OCI-LY1 (cell line): Measurements from ENCODE around the gene NFIX.
"Not testable (repeated sequence)": the region's sequence is repeated elsewhere in the genome, so short reads cannot be mapped to it uniquely, and the experiment has no call there.

Experiments used
- H2AFZ ChIP-seq: fragments of 200-600 bp; sonication (generic), shearing (Covaris generic); 2 replicates; pipeline ENCODE4 v1.6.0; 2014; ENCODE audit warnings: antibody characterized with exemption, mild to moderate bottlenecking, low read length
- H3F3A ChIP-seq: fragments of 200-600 bp; sonication (generic), shearing (Covaris generic); 2 replicates; pipeline ENCODE4 v1.6.0; 2014; ENCODE audit warnings: mild to moderate bottlenecking, antibody characterized with exemption, low read length, moderate library complexity; ENCODE audit not compliant: insufficient read depth
- H3K27ac ChIP-seq: fragments of 200-600 bp; sonication (generic); 2 replicates; pipeline ENCODE4 v1.5.1; 2014; ENCODE audit warnings: low read length, mixed run types, mild to moderate bottlenecking, low read depth; ENCODE audit not compliant: poor library complexity, severe bottlenecking
- H3K27me3 ChIP-seq: fragments of 200-600 bp; sonication (generic); 2 replicates; pipeline ENCODE4 v1.6.0; 2014; ENCODE audit warnings: antibody characterized with exemption, mild to moderate bottlenecking, low read length, moderate library complexity; ENCODE audit not compliant: insufficient read depth
- H3K36me3 ChIP-seq: fragments of 200-600 bp; sonication (generic); 2 replicates; pipeline ENCODE4 v1.6.1; 2014; ENCODE audit warnings: mild to moderate bottlenecking, antibody characterized with exemption, low read length, moderate library complexity, mixed read lengths; ENCODE audit not compliant: insufficient read depth
- H3K4me1 ChIP-seq: fragments of 200-600 bp; sonication (generic); 2 replicates; pipeline ENCODE4 v1.5.1; 2014; ENCODE audit warnings: mild to moderate bottlenecking, low read length, moderate library complexity; ENCODE audit not compliant: insufficient read depth, severe bottlenecking
- H3K4me2 ChIP-seq: fragments of 200-600 bp; sonication (generic), shearing (Covaris generic); 2 replicates; pipeline ENCODE4 v1.6.1; 2014; ENCODE audit warnings: low read length
- H3K4me3 ChIP-seq: fragments of 200-600 bp; sonication (generic); 2 replicates; pipeline ENCODE4 v1.5.1; 2014; ENCODE audit warnings: low read length, low read depth, mild to moderate bottlenecking, mixed read lengths; ENCODE audit not compliant: poor library complexity, severe bottlenecking
- H3K79me2 ChIP-seq: fragments of 200-600 bp; shearing (Covaris generic); 2 replicates; pipeline ENCODE4 v1.6.1; 2016; ENCODE audit warnings: mixed run types, low read length, mixed read lengths; ENCODE audit not compliant: insufficient read depth
- H3K9ac ChIP-seq: fragments of 200-600 bp; sonication (generic), shearing (Covaris generic); 2 replicates; pipeline ENCODE4 v1.6.1; 2014; ENCODE audit warnings: mild to moderate bottlenecking, low read length, mixed read lengths
- H3K9me2 ChIP-seq: fragments of 200-600 bp; sonication (generic), shearing (Covaris generic); 2 replicates; pipeline ENCODE4 v1.6.1; 2014; ENCODE audit warnings: low read depth, mild to moderate bottlenecking, low read length, mixed read lengths
- H3K9me3 ChIP-seq: fragments of 200-600 bp; shearing (Covaris generic); 2 replicates; pipeline ENCODE4 v1.6.1; 2014; ENCODE audit warnings: low read length, mixed read lengths
- H4K20me1 ChIP-seq: fragments of 200-600 bp; sonication (generic), shearing (Covaris generic); 2 replicates; pipeline ENCODE4 v1.6.0; 2016; ENCODE audit warnings: mild to moderate bottlenecking, low read length; ENCODE audit not compliant: insufficient read depth
- EZH2 ChIP-seq: fragments of 200-600 bp; sonication (generic), shearing (Covaris generic); IDR thresholded peaks from 2 replicates; pipeline ENCODE4 v1.8.0; 2017; ENCODE audit warnings: borderline replicate concordance, mixed run types, mild to moderate bottlenecking, antibody characterized with exemption, low read length, moderate library complexity, mixed read lengths
- TF ChIP-seq, protein P1 (sequence below): fragments of 200-600 bp; sonication (generic), shearing (Covaris generic); IDR thresholded peaks from 2 replicates; pipeline ENCODE4 v1.5.1; 2017; ENCODE audit warnings: mild to moderate bottlenecking, antibody characterized with exemption, low read length, moderate library complexity, mixed read lengths

NFIX gene

GRCh38 chr19:12973236-12973635 lies 22.0 kb upstream of the NFIX start:
- TF ChIP-seq, protein P1, sequence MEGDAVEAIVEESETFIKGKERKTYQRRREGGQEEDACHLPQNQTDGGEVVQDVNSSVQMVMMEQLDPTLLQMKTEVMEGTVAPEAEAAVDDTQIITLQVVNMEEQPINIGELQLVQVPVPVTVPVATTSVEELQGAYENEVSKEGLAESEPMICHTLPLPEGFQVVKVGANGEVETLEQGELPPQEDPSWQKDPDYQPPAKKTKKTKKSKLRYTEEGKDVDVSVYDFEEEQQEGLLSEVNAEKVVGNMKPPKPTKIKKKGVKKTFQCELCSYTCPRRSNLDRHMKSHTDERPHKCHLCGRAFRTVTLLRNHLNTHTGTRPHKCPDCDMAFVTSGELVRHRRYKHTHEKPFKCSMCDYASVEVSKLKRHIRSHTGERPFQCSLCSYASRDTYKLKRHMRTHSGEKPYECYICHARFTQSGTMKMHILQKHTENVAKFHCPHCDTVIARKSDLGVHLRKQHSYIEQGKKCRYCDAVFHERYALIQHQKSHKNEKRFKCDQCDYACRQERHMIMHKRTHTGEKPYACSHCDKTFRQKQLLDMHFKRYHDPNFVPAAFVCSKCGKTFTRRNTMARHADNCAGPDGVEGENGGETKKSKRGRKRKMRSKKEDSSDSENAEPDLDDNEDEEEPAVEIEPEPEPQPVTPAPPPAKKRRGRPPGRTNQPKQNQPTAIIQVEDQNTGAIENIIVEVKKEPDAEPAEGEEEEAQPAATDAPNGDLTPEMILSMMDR, result no peak
- no peak for TF ChIP-seq EZH2
- Histone ChIP-seq H3K27ac (no peak overlapping the region), H3K4me1 (no peaks in the 10 kb centered on the region)

DNA sequence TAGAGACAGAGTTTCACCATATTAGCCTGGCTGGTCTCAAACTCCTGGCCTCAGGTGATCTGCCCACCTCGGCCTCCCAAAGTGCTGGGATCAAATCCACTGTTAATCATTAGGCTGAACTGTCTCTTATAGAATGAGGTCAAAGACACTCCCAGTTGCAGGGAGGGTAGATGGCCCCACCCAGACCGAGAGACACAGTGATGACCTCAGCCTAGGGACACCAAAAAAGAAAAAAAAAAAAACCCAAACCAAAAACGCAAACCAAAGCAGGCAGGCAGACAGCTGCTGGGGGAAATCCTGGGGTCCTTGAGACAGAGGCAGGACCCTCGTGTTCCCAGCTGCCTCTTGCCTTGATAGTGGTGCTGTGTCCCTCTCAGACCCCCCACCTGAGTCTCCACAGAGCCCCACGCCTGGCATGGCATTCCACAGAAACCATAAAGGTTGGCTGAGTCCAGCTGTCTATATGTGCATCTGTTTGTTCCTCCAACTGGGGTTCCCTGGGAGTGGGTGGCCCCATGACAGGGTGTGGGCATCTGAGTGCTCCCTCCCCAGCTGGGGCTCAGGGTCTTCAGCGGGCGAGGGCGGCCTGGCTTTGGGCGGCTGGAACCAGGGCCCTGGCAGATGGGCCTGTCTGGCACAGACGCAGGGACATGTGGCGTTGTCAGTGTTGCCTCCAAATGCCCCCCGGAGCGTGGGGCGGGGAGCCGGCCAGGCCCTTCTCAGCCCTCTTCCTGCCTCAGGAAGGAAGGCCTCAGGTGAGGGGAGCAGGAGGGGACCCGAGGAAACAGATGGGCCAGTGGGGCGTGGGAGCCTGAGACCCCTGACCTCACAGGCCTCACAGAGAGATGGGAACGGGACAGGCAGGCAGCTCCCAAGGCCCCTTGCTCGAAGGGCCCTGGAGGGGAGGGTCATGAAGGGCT lies 20.7 kb upstream of the NFIX start:
- no peak overlapping the region for H3K9ac ChIP-seq
- H3K27me3 ChIP-seq, result peaks cover 10% of the 10 kb centered on the region; the same call in 1 of the 2 replicates
- no peaks in the 10 kb centered on the region for H3K36me3 ChIP-seq
- H3K9me2 ChIP-seq, result no peaks in the 10 kb centered on the region
- TF ChIP-seq, protein P1, result no peak
- TF ChIP-seq EZH2, result no peak
- H3K27ac ChIP-seq, result no peak overlapping the region
- no peaks in the 10 kb centered on the region for H4K20me1 ChIP-seq
- H3K79me2 ChIP-seq, result no peaks in the 10 kb centered on the region
- H3F3A ChIP-seq, result no peaks in the 10 kb centered on the region
- H3K9me3 ChIP-seq, result no peaks in the 10 kb centered on the region
- no peak overlapping the region for H3K4me2 ChIP-seq
- H3K4me3 ChIP-seq, result no peak overlapping the region
- H2AFZ ChIP-seq, result no peak overlapping the region
- H3K4me1 ChIP-seq, result no peaks in the 10 kb centered on the region

More at GRCh38 chr19:12973236-12973635, 22.0 kb upstream of the NFIX start:
- no peak overlapping the region for H3K4me2 ChIP-seq
- H3K9me3 ChIP-seq, result no peaks in the 10 kb centered on the region
- H3K9ac ChIP-seq, result no peak overlapping the region
- H3K79me2 ChIP-seq, result no peaks in the 10 kb centered on the region
- H3K9me2 ChIP-seq, result no peaks in the 10 kb centered on the region
- no peaks in the 10 kb centered on the region for H4K20me1 ChIP-seq
- no peak overlapping the region for H3K4me3 ChIP-seq
- H3K36me3 ChIP-seq, result no peaks in the 10 kb centered on the region
- no peak overlapping the region for H2AFZ ChIP-seq
- peaks cover 10% of the 10 kb centered on the region; the same call in 1 of the 2 replicates for H3K27me3 ChIP-seq
- no peaks in the 10 kb centered on the region for H3F3A ChIP-seq

- Histone ChIP-seq H4K20me1 (no peaks in the 10 kb centered on the region), H3K79me2 (no peaks in the 10 kb centered on the region), H2AFZ (no peak overlapping the region), H3K36me3 (no peaks in the 10 kb centered on the region), H3K27ac (no peak overlapping the region), H3K27me3 (peaks cover 10% of the 10 kb centered on the region; the same call in 1 of the 2 replicates), H3K4me1 (no peaks in the 10 kb centered on the region), H3K9ac (no peak overlapping the region), H3F3A (no peaks in the 10 kb centered on the region), H3K9me3 (no peaks in the 10 kb centered on the region), H3K4me3 (no peak overlapping the region), H3K4me2 (no peak overlapping the region), H3K9me2 (no peaks in the 10 kb centered on the region)
- TF ChIP-seq, protein P1, result no peak
- no peak for TF ChIP-seq EZH2
These were observed 20.0 kb upstream of the NFIX start for GRCh38 chr19:12975221-12975741.

DNA sequence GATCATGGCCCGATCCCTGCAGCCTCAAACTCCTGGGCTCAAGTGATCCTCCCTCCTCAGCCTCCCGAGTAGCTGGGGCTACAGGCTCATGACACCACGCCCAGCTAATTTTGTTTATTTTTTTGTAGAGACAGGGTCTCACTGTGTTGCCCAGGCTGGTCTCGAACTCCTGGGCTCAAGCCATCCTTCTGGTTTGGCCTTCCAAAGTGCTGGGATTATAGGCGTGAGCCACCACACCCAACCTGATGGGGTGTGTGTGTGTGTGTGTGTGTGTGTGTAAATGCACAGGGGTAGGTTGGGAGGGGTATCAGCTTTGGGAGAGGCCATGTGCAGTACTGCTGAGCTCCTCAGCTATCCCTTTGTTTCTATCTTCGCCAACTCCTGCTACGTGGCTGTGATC lies 19.2 kb upstream of the NFIX start:
- not testable (repeated sequence) for H4K20me1 ChIP-seq, H3K79me2 ChIP-seq, H3K4me3 ChIP-seq, H3K36me3 ChIP-seq, H2AFZ ChIP-seq, H3K9me2 ChIP-seq, H3K9me3 ChIP-seq, H3K4me1 ChIP-seq, H3K9ac ChIP-seq, H3F3A ChIP-seq, H3K4me2 ChIP-seq, H3K27ac ChIP-seq
- H3K27me3 ChIP-seq, result peaks cover 10% of the 10 kb centered on the region; the same call in 1 of the 2 replicates
